Suppressor macrophage treated with lipopolysaccharide for 1 hour (primary cell): ENCODE results near the gene IL16.
"Not testable (repeated sequence)": the region's sequence is repeated elsewhere in the genome, so short reads cannot be mapped to it uniquely, and the experiment has no call there.

Experiments
- DNase-seq, 3 donors: peaks; one replicate each; pipeline ENCODE4 v3.0.0-alpha.2; 2020 to 2022

IL16 gene

DNA sequence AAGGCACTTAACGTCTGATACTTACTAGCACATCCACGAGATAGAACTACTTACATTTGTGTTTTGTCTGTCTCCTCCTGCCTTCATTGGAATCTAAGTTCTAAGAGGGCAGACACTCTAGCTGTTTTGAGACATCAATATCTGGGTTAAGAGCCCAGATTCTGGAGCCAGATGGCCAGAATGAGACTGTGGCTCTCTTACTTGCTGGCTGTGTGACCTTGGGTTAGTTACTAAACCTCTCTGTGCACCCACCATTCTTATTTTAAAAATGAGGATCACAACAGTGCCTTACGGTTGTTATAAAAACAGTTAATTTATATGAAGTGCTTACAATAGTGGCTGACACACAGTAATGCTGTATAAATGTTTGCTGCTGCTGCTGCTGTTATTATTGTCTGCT is 119.6 kb downstream of the IL16 start:
- DNase-seq: no peak

DNA sequence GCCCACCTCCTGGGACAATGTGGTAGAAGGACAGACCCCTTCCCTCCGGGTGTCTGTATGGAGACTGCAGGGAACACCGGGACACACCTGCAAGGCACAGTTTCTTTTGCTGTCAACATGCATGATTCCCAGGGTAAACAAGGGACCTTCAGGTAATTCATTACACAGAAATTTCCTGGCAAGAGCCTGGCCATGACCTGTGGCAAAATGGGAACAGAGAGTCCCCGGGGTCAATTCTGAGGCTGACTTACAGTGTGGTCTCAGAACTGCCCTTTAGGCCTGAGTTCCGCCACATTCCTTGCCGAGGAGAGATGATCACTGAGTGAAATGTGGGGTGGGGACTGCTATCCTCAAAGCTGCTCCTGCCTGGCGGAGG is 121.0 kb downstream of the IL16 start:
- DNase-seq: no peak

DNA sequence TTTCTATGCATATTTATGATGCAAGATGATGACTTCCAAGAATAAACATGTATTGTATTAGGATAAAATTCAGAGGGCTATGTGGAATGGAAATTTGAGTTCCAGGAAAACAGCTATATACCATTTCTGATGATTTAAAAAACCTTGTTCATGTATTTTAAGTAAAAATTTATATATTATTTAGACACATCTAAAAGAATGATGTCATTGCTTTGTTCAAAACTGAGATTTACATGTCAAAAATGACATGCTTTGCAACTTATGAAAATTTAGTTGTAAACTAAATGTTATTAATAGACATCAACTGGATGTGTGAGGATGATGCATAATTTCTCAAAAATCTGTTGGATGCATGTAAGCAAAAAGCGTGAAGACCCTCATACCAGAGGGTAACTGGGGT is 125.0 kb downstream of the IL16 start:
- DNase-seq: no peak

DNA sequence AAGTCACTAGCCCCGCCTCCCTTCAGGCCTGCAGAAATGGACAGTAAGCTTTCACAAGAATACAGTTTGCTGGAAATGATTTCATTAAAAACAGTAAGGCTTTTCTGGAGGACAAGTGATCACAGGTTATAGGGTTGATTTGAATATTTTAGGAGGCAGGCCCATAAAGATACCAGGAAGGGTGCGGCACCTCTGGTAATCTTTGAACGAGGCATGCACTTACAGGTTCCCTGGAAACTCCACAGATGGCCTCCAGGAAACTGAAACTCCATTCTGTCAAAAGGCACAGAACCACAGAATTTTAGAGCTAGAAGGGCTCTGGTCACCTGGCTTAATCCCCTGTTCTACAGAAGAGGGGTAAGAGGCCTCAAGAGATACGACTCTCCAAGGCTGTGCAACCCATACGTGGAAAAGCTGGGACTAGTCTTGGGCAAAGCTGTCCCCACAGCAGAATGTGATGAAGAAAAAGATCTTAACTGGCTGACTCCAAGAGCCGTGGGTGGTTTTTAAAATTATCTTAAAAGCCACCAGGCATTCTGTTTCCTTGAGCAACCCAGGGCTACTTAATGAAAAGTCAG is 126.1 kb downstream of the IL16 start:
- peak in 2 of 3 donors; percentile 35 to 42 for DNase-seq

DNA sequence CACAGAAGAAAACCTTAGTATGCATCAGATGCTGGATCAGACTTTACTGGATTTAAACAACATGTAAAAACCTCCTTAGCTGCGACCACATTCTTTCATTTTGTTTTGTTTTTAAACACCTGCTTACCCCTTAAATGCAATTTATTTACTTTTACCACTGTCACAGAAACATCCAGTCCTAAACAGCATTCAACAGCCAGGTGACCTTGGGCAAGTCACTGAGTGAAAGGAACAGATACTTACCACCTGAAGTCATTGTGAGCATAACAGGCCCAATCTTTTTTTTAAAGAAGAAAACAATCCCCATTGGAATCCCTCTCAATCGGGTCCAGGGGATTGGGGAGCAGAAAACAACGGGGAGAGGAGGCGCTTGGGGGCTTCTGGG is 126.9 kb downstream of the IL16 start:
- DNase-seq: no peak

DNA sequence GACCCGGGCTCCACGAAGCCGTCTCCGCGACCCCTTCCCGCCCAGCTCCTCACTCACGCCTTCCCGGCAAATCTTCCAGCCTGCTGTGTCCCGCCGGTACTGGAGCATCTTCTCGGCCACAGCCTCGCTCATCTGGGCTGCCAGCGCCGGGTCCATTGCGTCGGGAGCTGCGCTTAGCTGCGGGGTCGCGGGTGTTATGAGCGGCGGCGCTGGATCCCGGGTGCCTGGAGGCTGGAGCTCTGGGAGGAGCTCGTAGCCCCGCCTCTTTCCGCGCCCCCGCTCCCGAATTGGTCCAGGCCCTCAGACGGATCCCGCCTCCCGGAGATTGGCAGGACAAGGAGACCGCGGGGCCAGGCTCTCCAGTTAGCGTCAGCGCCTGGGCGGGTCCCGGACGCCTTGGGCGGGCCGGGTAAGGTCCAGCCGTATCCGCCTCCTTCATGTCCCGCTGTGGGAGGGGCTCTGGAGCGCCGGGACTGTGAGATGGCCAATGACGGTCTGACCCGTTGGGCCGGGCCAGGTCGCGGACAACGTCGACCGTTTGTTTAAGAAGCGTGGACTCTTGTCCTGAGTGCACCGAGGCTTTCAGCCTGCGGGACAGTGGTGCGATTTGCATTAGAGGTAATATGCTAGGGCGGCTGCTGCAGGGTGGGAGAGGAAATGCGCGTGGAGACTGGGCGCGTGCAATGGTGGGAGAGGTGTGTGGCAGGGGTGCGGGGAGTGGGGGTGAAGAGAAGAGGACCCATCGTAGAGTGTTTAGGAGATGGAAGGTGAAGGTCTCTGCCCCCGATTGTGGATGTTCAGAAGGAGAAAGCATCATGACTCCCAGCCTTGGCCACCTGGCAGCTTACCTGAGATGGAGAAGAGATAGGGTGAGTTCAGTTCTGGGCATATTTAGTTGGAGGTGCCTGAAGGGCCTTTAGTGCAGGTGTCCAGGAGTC is 127.5 kb downstream of the IL16 start, which contains the start of gene STARD5:
Gene STARD5 (minus strand): TSS at position 198 of the 938 bp plus-strand sequence. CDS start 42 bp downstream, at position 156.
- DNase-seq: peak; percentile 99 to 100 (median 100)

DNA sequence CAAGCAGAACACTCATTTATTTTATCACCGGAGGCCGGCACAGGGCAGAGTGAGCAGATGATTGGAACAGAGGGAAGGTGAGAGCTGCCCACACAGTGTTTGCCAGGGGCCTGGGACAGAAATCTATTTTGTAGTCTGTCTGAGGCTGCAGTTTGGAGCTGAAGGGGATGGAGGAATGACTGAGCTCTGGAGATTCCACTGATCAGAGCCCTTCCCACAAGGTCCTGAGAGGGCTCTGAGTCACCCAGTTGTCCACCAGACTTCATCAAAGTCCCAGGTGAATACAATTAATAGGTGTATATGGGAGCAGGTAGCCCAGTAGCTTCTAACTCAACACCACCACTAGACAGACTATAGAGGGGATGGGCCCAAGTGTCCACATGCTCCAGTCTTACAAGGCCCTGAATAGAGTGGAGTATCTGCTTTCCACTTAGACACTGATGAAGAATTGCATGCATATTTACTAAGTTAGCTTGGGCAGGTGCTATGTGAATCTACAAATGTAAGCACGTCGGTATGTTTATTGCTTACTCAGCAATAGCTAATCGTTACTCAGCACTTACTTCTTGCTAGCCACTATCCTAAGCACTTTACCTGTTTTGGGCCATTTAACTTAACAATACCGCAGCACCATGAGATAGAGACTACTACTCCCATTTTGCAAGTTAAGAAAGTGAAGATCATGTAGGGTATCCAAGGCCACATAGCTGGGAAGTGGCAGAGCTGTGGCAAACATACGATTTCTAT is 130.0 kb downstream of the IL16 start:
- no peak for DNase-seq

DNA sequence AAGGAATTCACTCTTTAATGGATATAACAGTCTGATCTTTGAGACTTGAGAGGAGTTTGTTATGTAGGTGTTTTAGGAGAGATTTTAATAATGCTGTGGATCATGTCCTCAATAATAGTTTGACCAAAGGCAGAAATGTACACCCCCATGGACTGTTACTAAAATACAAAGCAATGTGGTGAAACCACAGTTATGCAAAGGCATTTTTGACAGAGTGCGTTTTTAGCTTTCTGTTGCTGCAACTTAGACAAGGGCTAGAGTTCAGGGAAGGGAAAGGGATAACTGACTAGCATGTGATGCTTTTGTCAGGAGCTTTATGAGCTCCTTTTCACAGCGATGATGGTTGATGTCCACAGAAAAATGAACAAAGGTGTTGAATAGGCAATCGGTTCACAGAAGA is 130.8 kb downstream of the IL16 start:
- no peak for DNase-seq

DNA sequence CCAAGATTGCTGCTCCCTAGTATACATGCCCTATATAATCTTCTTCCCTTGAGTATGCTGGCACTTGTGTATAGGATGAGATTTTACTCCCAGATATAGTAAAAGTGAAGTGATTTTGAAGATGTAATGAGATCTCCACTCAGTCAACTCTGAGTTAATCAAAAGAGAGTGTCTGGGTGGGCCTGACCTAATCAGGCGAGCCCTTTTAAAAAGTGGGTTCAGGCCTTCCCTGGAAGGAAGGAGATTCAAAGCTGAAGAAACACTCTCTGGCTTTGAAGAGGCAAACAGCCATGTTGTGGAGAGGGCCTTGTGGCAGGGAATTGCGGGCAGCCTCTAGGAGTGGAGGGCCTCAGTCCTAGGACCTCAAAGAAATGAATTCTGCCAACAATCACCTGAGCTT is 132.8 kb downstream of the IL16 start:
- DNase-seq: no peak

DNA sequence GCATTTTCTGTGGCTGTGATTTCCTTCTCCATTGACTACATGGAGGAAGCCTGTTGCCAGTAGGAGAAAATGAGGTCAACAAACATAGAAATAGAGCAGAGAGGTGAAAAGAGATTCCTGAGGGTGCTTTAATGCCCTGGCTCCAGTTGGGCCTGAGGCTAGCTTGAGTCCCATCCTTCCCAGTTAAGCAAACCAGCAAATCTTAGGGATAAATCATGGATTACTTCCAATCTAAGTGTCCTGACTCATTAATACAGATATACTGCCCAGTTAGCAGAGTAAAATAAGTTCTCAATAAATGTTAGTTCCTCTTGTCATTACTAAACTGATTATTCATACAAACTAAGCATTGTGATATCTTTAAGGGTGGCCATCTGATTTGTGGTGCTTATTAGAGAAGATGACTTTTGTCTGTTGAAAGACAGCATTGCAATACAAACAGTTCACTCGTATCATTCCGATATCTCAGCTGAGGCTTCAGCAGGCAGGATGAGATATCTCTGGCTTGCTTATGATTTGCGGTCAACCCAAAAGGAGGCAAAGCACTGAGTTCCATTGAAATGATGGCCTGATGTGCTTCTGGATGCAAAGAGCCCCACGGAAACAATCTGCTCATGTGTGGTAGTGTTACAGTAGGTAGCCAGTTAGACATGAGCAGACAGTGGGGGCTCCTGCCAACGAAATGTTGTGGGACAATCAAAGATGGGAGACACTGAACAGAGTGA is 133.8 kb downstream of the IL16 start:
- peak in 2 of 3 donors; percentile 18 to 25 for DNase-seq

DNA sequence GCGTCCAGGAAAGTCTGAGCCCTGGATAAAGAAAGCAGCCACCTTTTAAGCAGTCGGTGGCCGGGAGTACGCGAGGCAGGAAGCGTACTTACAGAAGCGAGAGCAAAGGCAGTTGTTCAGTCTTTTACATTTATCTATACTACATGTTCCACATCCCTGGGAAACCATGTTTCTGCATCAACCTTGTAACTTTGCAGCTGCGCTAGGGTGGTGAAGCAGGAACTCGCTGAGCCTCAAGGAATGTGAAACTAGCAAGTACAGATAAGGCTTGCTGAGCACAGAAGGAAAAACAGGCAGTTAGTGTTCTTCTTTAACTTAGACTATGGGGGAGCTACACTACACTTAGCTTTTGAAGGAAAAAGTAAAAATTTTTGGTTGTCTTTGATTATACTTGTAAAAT is 134.5 kb downstream of the IL16 start:
- not testable (repeated sequence) for DNase-seq

DNA sequence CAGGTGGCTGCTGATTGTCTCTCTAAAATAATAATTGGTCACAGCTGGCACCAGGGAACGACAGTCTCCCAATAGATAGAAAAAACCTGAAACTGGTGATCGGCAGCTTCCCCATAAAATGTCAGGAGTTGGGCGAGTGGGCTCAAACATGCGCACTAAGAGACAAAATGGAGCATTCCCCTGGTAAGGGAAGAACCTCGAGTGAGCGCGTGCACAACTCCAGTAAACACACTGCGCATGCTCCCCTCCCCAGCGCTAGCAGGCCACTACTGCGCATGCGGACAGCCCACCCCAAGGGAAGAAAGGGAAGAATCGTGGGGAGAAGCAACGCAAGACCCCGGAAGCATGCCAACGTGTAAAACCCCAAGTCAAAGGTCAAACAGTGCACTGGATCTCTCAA is 134.9 kb downstream of the IL16 start:
- no peak for DNase-seq

DNA sequence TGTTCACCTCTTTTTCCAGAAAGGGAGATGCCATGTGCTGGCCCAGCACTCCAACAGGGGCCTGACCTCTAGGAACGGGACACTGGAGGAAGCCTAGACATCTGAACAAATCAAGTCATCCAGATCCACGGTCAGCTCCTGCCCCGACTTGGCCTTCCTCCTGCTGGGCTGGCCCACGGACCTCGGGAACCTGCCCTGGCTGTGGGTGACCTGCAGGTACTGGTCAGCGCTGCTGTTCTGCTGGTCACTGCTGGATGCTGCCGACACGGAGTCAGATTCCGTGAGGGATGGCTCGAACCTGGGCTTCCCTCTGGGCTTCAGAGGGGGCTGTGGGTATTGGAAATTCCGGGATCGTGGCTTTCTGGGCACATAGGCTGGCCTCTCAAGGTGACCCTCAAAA is 135.6 kb downstream of the IL16 start:
- DNase-seq: no peak

DNA sequence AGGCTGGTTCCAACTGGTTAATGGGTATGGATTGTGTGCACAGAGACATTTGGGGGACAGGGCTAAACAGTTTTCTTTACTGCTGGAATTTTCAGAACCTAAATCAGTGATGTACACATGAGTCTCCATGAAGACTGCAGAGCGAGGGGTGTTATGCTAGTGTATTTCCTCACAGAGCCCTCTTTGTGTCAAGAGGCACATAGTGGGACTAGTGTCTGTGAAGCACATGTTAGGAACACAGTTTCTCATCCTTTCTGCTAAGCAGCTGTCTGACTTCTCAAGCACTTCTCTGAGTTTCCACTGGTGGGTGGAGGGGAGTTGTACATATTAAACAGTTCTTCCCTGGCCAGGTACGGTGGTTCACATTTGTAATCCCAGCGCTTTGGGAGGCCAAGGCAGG is 136.7 kb downstream of the IL16 start:
- no peak for DNase-seq

DNA sequence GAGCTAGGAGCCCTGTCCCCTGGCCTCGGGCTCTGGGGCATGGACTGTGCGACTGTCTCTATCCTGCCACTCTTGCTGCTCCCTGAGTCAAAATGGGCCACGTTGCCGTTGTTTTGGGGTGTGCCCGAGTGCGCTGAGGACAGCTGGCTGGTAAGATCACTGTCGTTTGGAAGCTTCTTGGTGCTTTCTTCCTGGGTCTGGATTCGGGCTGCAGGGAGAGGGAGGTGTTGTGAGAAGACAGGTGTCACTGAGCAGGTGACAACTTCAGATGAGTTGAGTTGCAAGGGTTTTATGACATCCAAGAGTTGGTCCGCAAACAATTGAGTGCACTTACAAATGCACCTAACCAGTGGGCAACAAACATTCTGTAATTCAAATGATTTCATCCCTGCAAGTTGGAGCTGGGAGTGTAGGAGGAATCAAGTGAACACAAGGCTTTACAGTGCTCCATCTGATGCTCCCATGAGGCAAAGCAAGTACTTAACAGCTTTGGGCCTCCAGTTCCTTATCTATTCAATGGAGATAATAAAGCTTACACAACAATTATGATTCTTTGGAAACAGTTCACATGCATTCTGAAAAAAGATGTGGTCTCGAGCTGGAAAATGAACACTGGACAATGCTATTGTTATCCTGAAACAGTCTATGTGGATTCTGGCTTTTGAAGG is 138.2 kb downstream of the IL16 start:
- no peak for DNase-seq

DNA sequence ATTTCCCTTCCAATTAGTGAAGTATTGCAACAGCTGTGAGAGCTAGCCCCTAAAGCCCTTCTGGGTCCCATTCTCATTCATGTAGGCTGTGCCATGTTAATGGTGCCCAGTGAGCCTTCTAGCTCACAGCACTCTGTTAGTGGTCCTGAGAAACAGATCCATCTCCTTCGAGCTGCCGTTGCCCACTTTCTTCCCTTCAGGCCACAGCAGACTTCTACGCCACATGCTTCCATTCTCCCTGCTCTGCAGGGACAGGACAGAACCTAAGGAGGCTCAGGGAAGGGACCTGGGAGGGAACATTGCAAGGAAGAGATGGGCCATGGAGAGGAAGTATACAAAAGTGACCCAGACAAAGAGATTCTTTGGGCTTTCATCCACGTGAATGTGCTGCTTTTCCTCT is 139.0 kb downstream of the IL16 start:
- DNase-seq: no peak

DNA sequence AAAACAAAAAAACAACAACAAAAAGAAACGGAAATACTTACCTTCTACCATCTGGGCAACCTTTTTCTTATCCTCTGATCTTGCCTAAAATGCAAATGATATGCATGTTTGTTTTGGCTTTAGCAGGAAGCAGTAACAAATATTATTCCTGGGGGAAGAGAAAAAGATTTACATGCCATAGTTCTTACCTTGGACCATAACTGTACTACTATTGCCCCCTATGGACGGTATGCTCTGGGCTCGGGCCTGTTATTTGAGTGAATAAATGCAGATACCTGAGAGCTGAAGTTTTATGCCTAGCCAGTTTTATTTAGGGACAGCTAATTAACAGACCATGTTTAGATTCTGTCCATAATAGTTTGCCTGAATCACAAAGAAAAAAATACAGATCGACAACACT is 139.9 kb downstream of the IL16 start:
- DNase-seq: peak; percentile 31 to 51 (median 36)

DNA sequence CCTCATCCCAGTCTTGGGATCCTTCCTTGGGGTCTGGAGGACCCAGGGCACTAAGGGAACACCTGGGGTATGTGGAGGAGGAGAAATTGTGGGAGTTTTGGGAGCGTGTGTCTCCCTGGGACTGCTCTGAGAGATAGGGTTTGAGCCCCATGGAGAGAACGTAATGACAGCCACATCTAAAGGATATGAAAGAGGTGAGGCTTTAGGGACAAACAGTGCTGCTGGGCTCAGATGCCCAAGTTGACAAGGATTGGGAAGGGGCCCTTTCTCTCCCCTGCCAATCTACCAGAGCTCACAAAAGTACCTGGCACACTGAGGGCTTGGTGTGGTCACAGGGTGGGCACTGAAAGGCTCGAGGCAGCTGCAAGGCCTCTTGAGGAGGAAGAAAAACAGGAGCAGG is 140.6 kb downstream of the IL16 start:
- no peak for DNase-seq

DNA sequence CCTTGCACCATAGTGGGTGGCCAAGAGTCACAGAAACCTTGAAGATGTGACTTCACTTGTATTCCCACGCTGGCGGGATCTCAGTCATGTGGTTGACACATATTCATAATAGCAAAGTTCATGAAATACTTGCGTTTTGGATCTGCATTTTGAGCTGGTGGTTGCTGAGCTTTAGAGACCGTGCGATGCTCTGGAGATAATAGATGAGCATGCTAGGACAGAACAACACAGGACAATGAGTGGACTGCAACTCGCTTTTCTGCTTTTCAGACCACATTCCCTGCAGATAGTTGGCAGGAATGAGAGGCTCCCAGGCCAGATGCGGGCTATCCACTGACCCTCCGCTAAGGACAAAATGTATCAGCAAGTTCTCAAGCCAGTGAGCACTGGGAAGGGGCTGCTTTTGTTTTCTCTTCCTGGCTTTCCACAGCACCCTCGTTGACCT is 141.1 kb downstream of the IL16 start:
- peak in 1 of 3 donors; percentile 23 for DNase-seq

DNA sequence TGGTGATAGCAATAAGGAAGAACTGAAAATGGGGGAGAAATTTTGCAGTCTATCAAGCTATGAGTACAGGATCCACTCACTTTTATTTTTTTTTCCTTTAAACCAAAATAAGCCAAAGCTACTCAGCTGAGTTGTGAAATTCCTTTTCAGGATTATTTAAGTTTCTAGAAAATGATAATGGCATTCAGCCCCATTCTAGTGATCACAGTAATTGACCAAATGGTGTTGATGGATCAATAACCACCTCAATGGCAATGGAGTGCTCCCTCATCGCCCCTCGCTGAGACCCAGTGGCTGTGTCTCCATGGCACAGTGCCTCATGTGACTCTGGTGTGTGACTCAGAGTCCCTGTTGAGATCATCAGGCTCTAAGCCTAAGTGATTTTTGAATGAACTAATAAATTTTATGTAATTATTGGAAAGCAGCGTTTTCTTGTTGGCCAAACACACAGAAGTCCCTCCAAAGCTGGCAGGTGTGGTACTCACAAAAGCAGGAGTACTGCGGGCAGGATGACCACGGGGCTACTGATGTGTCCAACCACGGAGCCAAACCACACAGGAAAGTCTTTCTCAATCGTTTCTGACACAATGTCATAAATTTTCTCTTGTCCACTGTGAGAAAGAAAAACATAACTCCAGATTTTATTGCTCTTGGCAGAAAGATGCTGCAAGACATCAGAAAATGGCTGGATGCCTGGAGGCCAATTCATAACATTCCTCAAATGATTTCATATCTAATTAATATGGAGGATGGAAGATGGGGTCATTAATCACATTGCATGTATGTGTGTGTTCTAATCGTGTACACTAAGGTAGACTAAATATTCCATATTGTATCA is 141.7 kb downstream of the IL16 start:
- peak; percentile 57 to 73 (median 62) for DNase-seq

DNA sequence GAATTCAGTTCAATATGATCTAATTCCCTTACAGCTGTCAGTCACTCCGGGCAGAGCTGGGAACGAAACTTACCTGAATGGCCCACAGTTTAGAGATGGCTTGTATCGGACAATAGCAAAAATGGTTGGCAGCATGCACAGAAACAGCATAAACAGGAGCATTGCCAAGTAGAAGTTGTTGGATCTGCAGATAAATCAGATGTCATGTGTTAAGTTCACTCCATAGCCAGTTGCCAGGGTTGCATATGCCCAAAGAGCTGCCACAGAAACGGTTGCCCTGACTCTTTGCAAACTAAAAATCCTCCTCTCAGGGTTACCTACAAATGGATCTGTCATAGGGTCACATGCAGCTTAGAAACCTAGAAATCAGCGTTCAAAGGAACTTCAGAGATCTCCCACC is 142.6 kb downstream of the IL16 start:
- no peak for DNase-seq
